K562 (cell line): ENCODE data around the gene ECE2. TPM values are rescaled to one million over a fixed set of nuclear protein-coding genes. Genes with fewer than 3 reads are reported as not detected.
A peak's percentile ranks its signal among the peaks of the same experiment; 100 is the strongest.

ENCODE experiments used
- BHLHE40 ChIP-seq: IDR thresholded peaks from 2 replicates; pipeline ENCODE4 v1.6.1; 2011; ENCODE audit warnings: low read length, improper control_type of control experiment
- BRD4 ChIP-seq: fragments of 200-600 bp; sonication (generic); IDR thresholded peaks from 2 replicates; pipeline ENCODE4 v1.6.1; 2017; ENCODE audit warnings: inconsistent platforms
- BRF2 ChIP-seq: IDR thresholded peaks from 3 replicates; pipeline ENCODE4 v1.6.1; 2011; ENCODE audit warnings: borderline replicate concordance, mild to moderate bottlenecking; ENCODE audit not compliant: insufficient read length, insufficient read depth
- CBX1 ChIP-seq: sonication (generic); IDR thresholded peaks from 2 replicates; pipeline ENCODE4 v1.6.1; 2016; ENCODE audit warnings: antibody characterized with exemption, low read depth, mild to moderate bottlenecking
- CHD2 ChIP-seq: IDR thresholded peaks from 2 replicates; pipeline ENCODE4 v1.6.1; 2011; ENCODE audit warnings: low read depth, low read length
- CREBBP ChIP-seq: IDR thresholded peaks from one replicate; pipeline ENCODE4 v1.6.1; 2012; ENCODE audit warnings: low read depth, mild to moderate bottlenecking, control low read depth, inconsistent platforms, low read length
- CSDE1 ChIP-seq, 2 experiments: fragments of 450-650 bp; IDR thresholded peaks; 2 replicates each; pipeline ENCODE4 v1.6.1; 2016; ENCODE audit warnings: mild to moderate bottlenecking in 1 of 2
- E4F1 ChIP-seq: fragments of 250-450 bp; sonication (Bioruptor Pico); IDR thresholded peaks from 2 replicates; pipeline ENCODE4 v1.5.0; 2021; ENCODE audit warnings: mild to moderate bottlenecking, borderline replicate concordance
- EP300 ChIP-seq: IDR thresholded peaks from 2 replicates; pipeline ENCODE4 v1.6.1; 2012; ENCODE audit warnings: low read length, improper control_type of control experiment
- FOXM1 ChIP-seq, 2 experiments: fragments of 450-650 bp in 1 of 2; sonication (generic) in 1 of 2; formaldehyde crosslinking in 1 of 2; IDR thresholded peaks; 2 replicates each; pipeline versions ENCODE4 v1.6.1 to v1.9.0; 2017 to 2022; ENCODE audit warnings: low read depth in 2 of 2, mild to moderate bottlenecking in 2 of 2, missing genetic modification reagents in 1 of 2, moderate library complexity in 1 of 2
- NFIC ChIP-seq: fragments of 450-650 bp; IDR thresholded peaks from 2 replicates; pipeline ENCODE4 v1.6.1; 2017; ENCODE audit warnings: mild to moderate bottlenecking, inconsistent platforms
- RNF2 ChIP-seq: sonication (generic); IDR thresholded peaks from 2 replicates; pipeline ENCODE4 v1.6.1; 2016
- TARDBP ChIP-seq: fragments of 450-650 bp; IDR thresholded peaks from 2 replicates; pipeline ENCODE4 v1.6.1; 2016
- USF2 ChIP-seq: sonication (generic); formaldehyde crosslinking; IDR thresholded peaks from 2 replicates; pipeline ENCODE4 v1.5.0; 2020; ENCODE audit warnings: missing genetic modification reagents
- VEZF1 ChIP-seq: fragments of 200-800 bp; sonication (Bioruptor generic); IDR thresholded peaks from 2 replicates; pipeline ENCODE4 v1.6.1; 2017; ENCODE audit warnings: missing genetic modification characterization, missing compliant biosample characterization
- ZBTB2 ChIP-seq: fragments of 450-650 bp; IDR thresholded peaks from 2 replicates; pipeline ENCODE4 v1.6.1; 2016; ENCODE audit warnings: antibody characterized with exemption
- ZEB2 ChIP-seq: fragments of 450-650 bp; IDR thresholded peaks from 2 replicates; pipeline ENCODE4 v1.6.1; 2016
- ZNF12 ChIP-seq: sonication (generic); formaldehyde crosslinking; IDR thresholded peaks from 2 replicates; pipeline ENCODE4 v1.4.0; 2020; ENCODE audit warnings: mild to moderate bottlenecking, missing genetic modification reagents
- ZNF121 ChIP-seq: sonication (generic); formaldehyde crosslinking; conservative IDR thresholded peaks from 2 replicates; pipeline ENCODE4 v1.8.0; 2022; ENCODE audit warnings: missing genetic modification reagents
- ZNF436 ChIP-seq: fragments of 250-450, 450-650 bp; sonication (Bioruptor Pico); formaldehyde crosslinking; IDR thresholded peaks from 2 replicates; pipeline ENCODE4 v1.7.0; 2020; ENCODE audit warnings: mild to moderate bottlenecking
- polyA plus RNA-seq, 8 experiments: library from polyadenylated mRNA; depleted of rRNA in 4 of 8; stranded (reverse) in 5 of 8; unstranded in 3 of 8; fragments of >200 nt; fragmentation: Nextera tagmentation in 2 of 8; fragmentation: Illumina TruSeq in 1 of 8; extraction: Ambion mirVana in 2 of 8; extraction: Trizol in 1 of 8; gene quantifications; 2 replicates each; pipeline versions ENCODE4 v1.2.1 to v1.2.3, GENCODE V29; 2011 to 2014; ENCODE audit warnings: inconsistent platforms in 1 of 8, missing spikeins in 1 of 8
- total RNA-seq, 7 experiments: library from RNA; depleted of rRNA in 6 of 7; stranded (reverse); fragments of >200 nt in 6 of 7; fragmentation: Illumina TruSeq in 2 of 7; extraction: Trizol in 2 of 7; gene quantifications; 2 replicates each; pipeline versions ENCODE4 v1.2.1 to v1.2.3, GENCODE V29; 2011 to 2021; ENCODE audit warnings: low replicate concordance in 1 of 7

The ECE2 gene
- total and polyA plus RNA-seq, 9 of the 15 experiments (the other 6 are each of a cell fraction or from before 2014, with no cell fraction given) = not detected

- TF ChIP-seq CBX1 (peak; percentile 89), CREBBP (no peak), FOXM1 (IDR thresholded peaks at IDR 0.05; ENCODE audit: low read depth) (no peak), FOXM1 (CRISPR knock-in tag; IDR thresholded peaks at IDR 0.05; ENCODE audit: low read depth) (peak; percentile 86; the same call in 1 of the 2 replicates), ZNF12 (CRISPR knock-in tag) (no peak), BRF2 (no peak), TARDBP (no peak), EP300 (peak; percentile 46), NFIC (peak; percentile 76), ZNF121 (CRISPR knock-in tag) (no peak), CHD2 (peak; percentile 43), RNF2 (peak; percentile 80), ZBTB2 (no peak), VEZF1 (CRISPR knock-in tag) (peak; percentile 66), ZNF436 (CRISPR knock-in tag) (0 out of 2 replicates have a peak, but pooled peaks have one; percentile 30), ZEB2 (peak; percentile 95), CSDE1 (IDR thresholded peaks at IDR 0.05) (peak in 1 of 2 experiments; percentile 81; a peak in 1 of 4 replicates), USF2 (CRISPR knock-in tag) (no peak), BHLHE40 (peak; percentile 66), E4F1 (CRISPR knock-in tag) (no peak), BRD4 (peak; percentile 93)
Measured at GRCh38 chr3:184248454-184249411, 27.1 kb upstream of the ECE2 start, which contains the start of gene ALG3 (continued).
